OCI-LY3 (cell line): ENCODE results near the gene ADGRL1.
"Not testable (repeated sequence)": the region's sequence is repeated elsewhere in the genome, so short reads cannot be mapped to it uniquely, and the experiment has no call there.

Experiments
- H2AFZ ChIP-seq: fragments of 200-600, 300-600 bp; shearing (Covaris generic); 2 replicates; pipeline ENCODE4 v1.6.0; 2014; ENCODE audit warnings: antibody characterized with exemption, low read depth, low read length
- H3K27ac ChIP-seq: fragments of 200-600, 300-600 bp; sonication (generic); 2 replicates; pipeline ENCODE4 v1.5.1; 2014; ENCODE audit warnings: mild to moderate bottlenecking, low read length, moderate library complexity, mixed read lengths
- H3K27me3 ChIP-seq: fragments of 200-600, 300-600 bp; sonication (generic); 2 replicates; pipeline ENCODE4 v1.6.1; 2014; ENCODE audit warnings: low read depth, low read length, mixed read lengths
- H3K36me3 ChIP-seq: fragments of 200-600, 300-600 bp; sonication (generic); replicated peaks from 2 replicates; pipeline ENCODE3; 2014; ENCODE audit warnings: low read depth, low read length, mixed read lengths
- H3K4me1 ChIP-seq: fragments of 300-600, 200-600 bp; sonication (generic); 2 replicates; pipeline ENCODE4 v1.6.1; 2014; ENCODE audit warnings: low read length, mixed read lengths
- H3K4me2 ChIP-seq: fragments of 200-600, 300-600 bp; sonication (generic); 2 replicates; pipeline ENCODE4 v1.6.1; 2014; ENCODE audit warnings: low read length, mixed read lengths
- H3K4me3 ChIP-seq: fragments of 300-600, 200-600 bp; sonication (generic); 2 replicates; pipeline ENCODE4 v1.5.1; 2014; ENCODE audit warnings: antibody characterized with exemption, mild to moderate bottlenecking, low read length, moderate library complexity
- H3K79me2 ChIP-seq: fragments of 300-600, 200-600 bp; shearing (Covaris generic); 2 replicates; pipeline ENCODE4 v1.6.1; 2014; ENCODE audit warnings: mild to moderate bottlenecking, low read length, mixed read lengths
- H3K9ac ChIP-seq: fragments of 300-600, 200-600 bp; shearing (Covaris generic); 2 replicates; pipeline ENCODE4 v1.6.0; 2014; ENCODE audit warnings: mild to moderate bottlenecking, low read length, moderate library complexity
- H3K9me3 ChIP-seq: fragments of 200-600, 300-600 bp; shearing (Covaris generic); 2 replicates; pipeline ENCODE4 v1.6.1; 2014; ENCODE audit warnings: low read length, mixed read lengths; ENCODE audit not compliant: insufficient read depth
- H4K20me1 ChIP-seq: fragments of 200-600, 300-600 bp; sonication (generic); 2 replicates; pipeline ENCODE4 v1.6.1; 2016; ENCODE audit warnings: low read length, mixed read lengths; ENCODE audit not compliant: insufficient read depth
- EZH2phosphoT487 ChIP-seq: fragments of 200-600 bp; shearing (Covaris generic); IDR thresholded peaks from 2 replicates; pipeline ENCODE4 v1.6.1; 2018; ENCODE audit warnings: antibody characterized with exemption, mixed run types, low read depth
- TF ChIP-seq, protein P1 (sequence below): fragments of 200-600, 300-600 bp; sonication (generic); IDR thresholded peaks from 2 replicates; pipeline ENCODE4 v1.5.1; 2014; ENCODE audit warnings: antibody characterized with exemption, low read length, low read depth

Gene ADGRL1

DNA sequence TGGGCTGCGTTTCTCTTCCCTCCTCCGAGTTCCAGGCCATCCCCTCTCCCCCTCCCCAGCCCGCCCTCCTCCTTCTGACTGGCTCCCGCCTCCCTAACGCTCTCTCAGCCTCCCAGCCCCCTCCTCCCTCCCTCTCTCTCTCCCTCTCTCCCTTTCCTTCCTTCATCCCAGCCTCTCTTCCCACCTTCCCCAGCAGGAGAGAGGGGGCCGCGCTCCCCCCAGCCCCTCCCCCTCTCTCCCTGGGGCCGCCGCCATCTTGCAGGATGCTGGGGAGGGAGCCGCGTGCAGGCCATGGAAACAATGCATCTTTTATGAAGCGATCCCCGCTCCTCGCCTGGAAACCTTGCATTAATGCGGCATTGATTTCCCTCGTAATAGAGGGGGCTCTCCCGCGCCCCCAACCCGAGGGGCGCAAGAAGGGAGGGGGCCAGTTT, 42.6 kb upstream of the ADGRL1 start:
- Histone ChIP-seq H3K27ac (peak overlapping the region; percentile 49), H3K9ac (peak overlapping the region; percentile 81), H3K27me3 (no peaks in the 10 kb centered on the region), H3K36me3 (no peaks in the 10 kb centered on the region), H3K9me3 (no peaks in the 10 kb centered on the region), H3K4me2 (peak overlapping the region; percentile 90), H3K4me3 (peak overlapping the region; percentile 78), H4K20me1 (no peaks in the 10 kb centered on the region), H3K79me2 (no peaks in the 10 kb centered on the region), H3K4me1 (peaks cover 11% of the 10 kb centered on the region), H2AFZ (peak overlapping the region; percentile 89; the same call in 1 of the 2 replicates)
- TF ChIP-seq EZH2phosphoT487 = no peak
- TF ChIP-seq, protein P1, sequence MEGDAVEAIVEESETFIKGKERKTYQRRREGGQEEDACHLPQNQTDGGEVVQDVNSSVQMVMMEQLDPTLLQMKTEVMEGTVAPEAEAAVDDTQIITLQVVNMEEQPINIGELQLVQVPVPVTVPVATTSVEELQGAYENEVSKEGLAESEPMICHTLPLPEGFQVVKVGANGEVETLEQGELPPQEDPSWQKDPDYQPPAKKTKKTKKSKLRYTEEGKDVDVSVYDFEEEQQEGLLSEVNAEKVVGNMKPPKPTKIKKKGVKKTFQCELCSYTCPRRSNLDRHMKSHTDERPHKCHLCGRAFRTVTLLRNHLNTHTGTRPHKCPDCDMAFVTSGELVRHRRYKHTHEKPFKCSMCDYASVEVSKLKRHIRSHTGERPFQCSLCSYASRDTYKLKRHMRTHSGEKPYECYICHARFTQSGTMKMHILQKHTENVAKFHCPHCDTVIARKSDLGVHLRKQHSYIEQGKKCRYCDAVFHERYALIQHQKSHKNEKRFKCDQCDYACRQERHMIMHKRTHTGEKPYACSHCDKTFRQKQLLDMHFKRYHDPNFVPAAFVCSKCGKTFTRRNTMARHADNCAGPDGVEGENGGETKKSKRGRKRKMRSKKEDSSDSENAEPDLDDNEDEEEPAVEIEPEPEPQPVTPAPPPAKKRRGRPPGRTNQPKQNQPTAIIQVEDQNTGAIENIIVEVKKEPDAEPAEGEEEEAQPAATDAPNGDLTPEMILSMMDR = no peak

DNA sequence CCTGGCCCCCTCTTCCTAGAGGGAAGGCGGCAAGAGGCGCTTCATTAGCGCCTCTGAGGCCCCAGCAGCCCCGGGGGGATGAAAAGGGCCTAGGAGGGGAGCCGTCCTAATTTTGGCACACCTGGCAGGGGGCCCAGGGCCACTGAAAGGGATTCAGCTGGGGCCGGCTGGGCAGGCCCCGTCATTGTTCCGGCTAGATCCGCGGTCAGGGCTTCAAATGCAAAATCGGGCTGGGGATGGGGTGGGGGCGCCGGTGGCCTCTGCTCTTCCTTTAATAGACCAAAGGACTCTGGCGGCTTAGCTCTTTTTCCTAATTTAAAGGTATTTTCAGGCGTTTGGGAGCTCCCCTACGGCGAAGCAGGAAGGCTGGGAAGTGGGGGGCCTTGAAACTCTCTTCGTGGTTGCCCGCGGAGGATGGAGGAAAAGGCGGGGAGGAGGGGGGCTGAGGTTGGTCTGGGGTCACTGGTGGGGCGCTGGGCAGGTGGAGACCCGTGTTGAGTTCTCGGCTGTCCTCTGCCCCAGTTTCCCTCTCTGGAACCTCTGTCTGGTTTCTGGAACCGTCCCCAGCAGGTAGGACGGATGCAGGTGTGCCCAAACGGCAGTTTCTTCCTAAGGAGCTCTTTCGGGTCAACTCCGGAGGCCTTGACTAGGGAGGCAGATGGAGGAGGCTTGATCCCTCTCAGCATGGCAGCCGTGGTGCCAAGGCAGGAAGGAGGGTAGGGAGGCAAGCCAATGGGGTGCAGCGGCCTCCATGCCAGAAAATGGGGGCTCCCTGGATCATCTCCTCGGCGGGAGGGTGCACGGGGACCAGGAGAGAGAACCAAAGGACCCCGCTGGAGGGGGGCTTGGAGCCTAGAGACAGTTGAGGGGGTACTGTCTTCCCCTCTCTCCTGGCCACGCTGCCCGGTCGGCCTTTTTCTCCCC, 41.8 kb upstream of the ADGRL1 start:
- not testable (repeated sequence) for H3K9me3 ChIP-seq, H3K27ac ChIP-seq, H2AFZ ChIP-seq, H3K79me2 ChIP-seq, H4K20me1 ChIP-seq, H3K36me3 ChIP-seq, H3K27me3 ChIP-seq
- Histone ChIP-seq H3K9ac (peak overlapping the region; percentile 58), H3K4me1 (peaks cover 11% of the 10 kb centered on the region), H3K4me2 (peak overlapping the region; percentile 57), H3K4me3 (peak overlapping the region; percentile 69)

DNA sequence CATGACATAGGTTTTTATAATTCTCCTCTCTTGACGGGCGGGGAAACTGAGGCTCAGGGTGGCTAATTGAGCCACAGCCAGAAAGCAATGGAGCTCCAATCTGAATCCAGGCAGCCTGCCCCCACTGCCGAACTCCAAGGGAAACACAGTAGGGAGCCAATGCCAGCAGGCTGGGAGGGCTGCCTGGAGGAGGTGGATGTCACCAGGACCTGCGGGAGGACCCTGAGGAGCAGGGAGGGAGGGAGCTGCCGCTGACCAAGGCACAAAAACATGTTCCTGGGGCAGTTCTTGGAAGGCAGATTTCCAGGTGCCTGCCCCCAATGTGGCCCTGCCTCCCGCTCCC, 41.2 kb upstream of the ADGRL1 start:
- H4K20me1 ChIP-seq, H3K36me3 ChIP-seq, H3K27me3 ChIP-seq, H3K4me3 ChIP-seq, H2AFZ ChIP-seq, H3K9me3 ChIP-seq, H3K9ac ChIP-seq, H3K79me2 ChIP-seq, H3K27ac ChIP-seq: not testable (repeated sequence)
- peaks cover 11% of the 10 kb centered on the region for H3K4me1 ChIP-seq
- peak overlapping the region; percentile 57 for H3K4me2 ChIP-seq

DNA sequence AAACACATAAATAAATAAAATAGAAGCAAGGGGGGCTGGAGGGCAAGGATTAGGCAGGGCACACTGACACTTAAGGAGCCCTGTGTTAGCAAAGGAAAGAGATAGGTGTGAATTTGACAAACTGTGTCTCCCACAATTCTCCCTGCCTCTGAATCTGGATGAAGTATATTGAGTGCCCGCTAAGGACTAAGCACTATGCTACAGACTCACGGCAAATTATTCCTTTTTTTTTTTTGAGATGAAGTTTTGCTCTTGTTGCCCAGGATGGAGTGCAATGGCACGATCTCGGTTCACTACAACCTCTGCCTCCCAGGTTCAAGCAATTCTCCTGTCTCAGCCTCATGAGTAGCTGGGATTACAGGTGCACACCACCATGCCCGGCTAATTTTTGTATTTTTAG, 38.4 kb upstream of the ADGRL1 start:
- not testable (repeated sequence) for H3K27ac ChIP-seq, H3K4me2 ChIP-seq, H3K4me1 ChIP-seq, H3K9ac ChIP-seq, H2AFZ ChIP-seq, H3K79me2 ChIP-seq, H3K4me3 ChIP-seq, H3K36me3 ChIP-seq, H3K27me3 ChIP-seq, H3K9me3 ChIP-seq, H4K20me1 ChIP-seq

DNA sequence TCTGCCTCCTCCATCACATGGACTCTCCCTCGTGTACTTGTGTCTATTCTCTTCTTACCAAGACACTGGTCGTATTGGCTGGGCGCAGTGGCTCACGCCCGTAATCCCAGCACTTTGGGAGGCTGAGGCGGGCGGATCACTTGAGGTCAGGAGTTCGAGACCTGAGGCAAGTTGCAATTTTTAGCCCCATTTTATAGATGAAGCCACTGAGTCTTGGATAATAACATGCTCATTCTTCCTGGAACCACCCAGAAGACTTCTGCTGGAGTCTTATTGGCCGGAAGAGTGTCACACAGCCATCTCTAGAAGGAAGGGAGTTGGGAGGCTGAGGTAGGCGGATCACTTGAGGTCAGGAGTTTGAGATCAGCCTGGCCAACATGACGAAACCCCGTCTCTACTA, 37.7 kb upstream of the ADGRL1 start:
- H3K4me2 ChIP-seq, H3K4me3 ChIP-seq, H3K9me3 ChIP-seq, H3K79me2 ChIP-seq, H3K36me3 ChIP-seq, H4K20me1 ChIP-seq, H3K27ac ChIP-seq, H3K4me1 ChIP-seq, H3K9ac ChIP-seq, H3K27me3 ChIP-seq, H2AFZ ChIP-seq: not testable (repeated sequence)
